CD4-positive, CD25-positive, alpha-beta regulatory T cell (primary cell): ENCODE data around the gene ETV6. TPM values are rescaled to one million over a fixed set of nuclear protein-coding genes. Genes with fewer than 3 reads are reported as not detected.

Experiments used
- ATAC-seq, 2 donors: fragments of 150-1000 bp; cut with Tn5 transposase; one replicate each; pipeline ENCODE4 v1.10.0; 2021; ENCODE audit warnings: low read depth in 2 of 2, moderate number of reproducible peaks in 2 of 2, moderate library complexity in 1 of 2
- DNase-seq, 3 donors: peaks; one replicate each; pipeline versions ENCODE4 v3.0.0 to v3.0.0-alpha.2; 2012 to 2022; ENCODE audit warnings: mixed read lengths in 1 of 3
- H3K27ac ChIP-seq: one replicate; pipeline ENCODE4 v1.7.0; 2013; ENCODE audit warnings: mild to moderate bottlenecking, low read length; ENCODE audit not compliant: insufficient read depth, poor library complexity, severe bottlenecking
- H3K27me3 ChIP-seq: one replicate; pipeline ENCODE4 v1.7.0; 2013; ENCODE audit warnings: low read length; ENCODE audit not compliant: control insufficient read depth, insufficient read depth
- H3K36me3 ChIP-seq: one replicate; pipeline ENCODE4 v1.7.0; 2013; ENCODE audit warnings: mild to moderate bottlenecking, low read length, moderate library complexity; ENCODE audit not compliant: control insufficient read depth, insufficient read depth
- H3K4me1 ChIP-seq: 2 replicates; pipeline ENCODE4 v1.7.0; 2013; ENCODE audit warnings: mild to moderate bottlenecking, low read length; ENCODE audit not compliant: insufficient read depth, control insufficient read depth, poor library complexity, severe bottlenecking
- H3K4me3 ChIP-seq: one replicate; pipeline ENCODE4 v1.7.0; 2013; ENCODE audit warnings: low read depth, mild to moderate bottlenecking, low read length, moderate library complexity
- H3K9me3 ChIP-seq, 2 experiments: 1 replicate in 1 of 2; 2 replicates in 1 of 2; pipeline ENCODE4 v1.7.0; 2013; ENCODE audit warnings: low read length in 2 of 2, mild to moderate bottlenecking in 1 of 2, moderate library complexity in 1 of 2; ENCODE audit not compliant: control insufficient read depth in 2 of 2
- H3K27ac Mint-ChIP-seq, 3 donors: one replicate each; pipeline ENCODE4 v1.8.0; 2020 to 2022; ENCODE audit warnings: mild to moderate bottlenecking in 3 of 3, mixed read lengths in 3 of 3, moderate library complexity in 2 of 3
- H3K27me3 Mint-ChIP-seq: one replicate; pipeline ENCODE4 v1.8.0; 2022; ENCODE audit warnings: mild to moderate bottlenecking, mixed read lengths
- H3K36me3 Mint-ChIP-seq: one replicate; pipeline ENCODE4 v1.8.0; 2020; ENCODE audit warnings: mixed read lengths
- H3K4me1 Mint-ChIP-seq, 4 donors: one replicate each; pipeline ENCODE4 v1.8.0; 2020 to 2022; ENCODE audit warnings: mixed read lengths in 4 of 4, mild to moderate bottlenecking in 1 of 4
- H3K4me3 Mint-ChIP-seq, 4 donors: one replicate each; pipeline ENCODE4 v1.8.0; 2020 to 2022; ENCODE audit warnings: mild to moderate bottlenecking in 4 of 4, mixed read lengths in 4 of 4, moderate library complexity in 3 of 4
- H3K9me3 Mint-ChIP-seq, 7 donors: one replicate each; pipeline ENCODE4 v1.8.0; 2020 to 2022; ENCODE audit warnings: mixed read lengths in 7 of 7, mild to moderate bottlenecking in 3 of 7, moderate library complexity in 2 of 7
- polyA plus RNA-seq, 4 donors: library from polyadenylated mRNA; unstranded; fragments of 300-500 nt; fragmentation: Illumina TruSeq; gene quantifications; one replicate each; pipeline ENCODE4 v1.2.3, GENCODE V29; 2021
- total RNA-seq: library from RNA; stranded (reverse); gene quantifications from one replicate; pipeline ENCODE4 v1.2.3, GENCODE V29; 2022

The ETV6 gene
- total and polyA plus RNA-seq, 5 donors from 2014 or later = 2.5 to 62.5 (median 4.1) TPM

- H3K27ac ChIP-seq = peak overlapping the region; percentile 78
- Mint-ChIP-seq H3K36me3 (peaks cover 3% of the 10 kb centered on the region), H3K4me3 (peak overlapping the region; percentile 88 to 98 (median 95)), H3K9me3 (peaks cover 0 to 4% (median 0%) of the 10 kb centered on the region in 7 donors), H3K27me3 (no peaks in the 10 kb centered on the region), H3K4me1 (peaks cover 19 to 42% (median 30%) of the 10 kb centered on the region in 4 donors), H3K27ac (peak overlapping the region; percentile 94 to 97 (median 94))
- H3K36me3 ChIP-seq = no peaks in the 10 kb centered on the region
- H3K4me1 ChIP-seq = peaks cover 39% of the 10 kb centered on the region
- peak overlapping the region; percentile 96 for H3K4me3 ChIP-seq
- peak; percentile 47 to 52 for ATAC-seq
- H3K9me3 ChIP-seq = no peaks in the 10 kb centered on the region
- no peaks in the 10 kb centered on the region for H3K27me3 ChIP-seq
- peak; percentile 60 to 81 (median 62) for DNase-seq
Measured at GRCh38 chr12:11648514-11649412, 711 bp upstream of the ETV6 start.

- DNase-seq = peak in 2 of 3 donors; percentile 19 to 38
- no peaks in the 10 kb centered on the region for H3K9me3 ChIP-seq
- no peaks in the 10 kb centered on the region for H3K36me3 ChIP-seq
- H3K27me3 ChIP-seq = no peaks in the 10 kb centered on the region
- Mint-ChIP-seq H3K27ac (peak overlapping the region; percentile 94 to 96 (median 96)), H3K4me3 (peak overlapping the region; percentile 88 to 98 (median 97)), H3K27me3 (no peaks in the 10 kb centered on the region), H3K4me1 (peaks cover 19 to 50% (median 40%) of the 10 kb centered on the region in 4 donors), H3K9me3 (peaks cover 0 to 4% (median 0%) of the 10 kb centered on the region in 7 donors), H3K36me3 (peaks cover 3% of the 10 kb centered on the region)
- H3K4me3 ChIP-seq = peak overlapping the region; percentile 89
- peaks cover 46% of the 10 kb centered on the region for H3K4me1 ChIP-seq
- H3K27ac ChIP-seq = peak overlapping the region; percentile 63
- ATAC-seq = no peak
Measured at GRCh38 chr12:11650286-11651281, 1.1 kb downstream of the ETV6 start.

GRCh38 chr12:11651381-11651780 is 1.9 kb downstream of the ETV6 start:
- H3K27ac ChIP-seq = no peak overlapping the region
- Mint-ChIP-seq H3K9me3 (peaks cover 0 to 4% (median 0%) of the 10 kb centered on the region in 7 donors), H3K4me3 (peak overlapping the region; percentile 88 to 98 (median 97)), H3K27me3 (no peaks in the 10 kb centered on the region), H3K4me1 (peaks cover 24 to 58% (median 45%) of the 10 kb centered on the region in 4 donors), H3K36me3 (peaks cover 3% of the 10 kb centered on the region), H3K27ac (peak overlapping the region; percentile 81 to 94 (median 87))
- no peak for ATAC-seq
- DNase-seq = no peak
- H3K9me3 ChIP-seq = no peaks in the 10 kb centered on the region
- H3K27me3 ChIP-seq = no peaks in the 10 kb centered on the region
- peak overlapping the region; percentile 89 for H3K4me3 ChIP-seq
- no peaks in the 10 kb centered on the region for H3K36me3 ChIP-seq
- H3K4me1 ChIP-seq = peaks cover 46% of the 10 kb centered on the region

- H3K36me3 Mint-ChIP-seq = peaks cover 3% of the 10 kb centered on the region
- no peaks in the 10 kb centered on the region for H3K36me3 ChIP-seq
- H3K4me1 Mint-ChIP-seq = peaks cover 28 to 62% (median 48%) of the 10 kb centered on the region in 4 donors
- peak overlapping the region; percentile 88 to 98 (median 97) for H3K4me3 Mint-ChIP-seq
- H3K27ac ChIP-seq = peak overlapping the region; percentile 5
- no peaks in the 10 kb centered on the region for H3K27me3 ChIP-seq
- no peaks in the 10 kb centered on the region for H3K9me3 ChIP-seq
- ATAC-seq (no peak), DNase-seq (no peak)
- no peaks in the 10 kb centered on the region for H3K27me3 Mint-ChIP-seq
- peaks cover 0 to 4% (median 0%) of the 10 kb centered on the region in 7 donors for H3K9me3 Mint-ChIP-seq
- H3K4me3 ChIP-seq = peak overlapping the region; percentile 89
- peaks cover 46% of the 10 kb centered on the region for H3K4me1 ChIP-seq
- H3K27ac Mint-ChIP-seq = peak overlapping the region; percentile 38 to 94 (median 81)
Measured at GRCh38 chr12:11651785-11652184, 2.3 kb downstream of the ETV6 start.

- Mint-ChIP-seq H3K9me3 (peaks cover 0 to 4% (median 0%) of the 10 kb centered on the region in 7 donors), H3K4me3 (peak overlapping the region; percentile 88 to 98 (median 97)), H3K27me3 (no peaks in the 10 kb centered on the region), H3K27ac (peak overlapping the region; percentile 38 to 94 (median 90)), H3K36me3 (peaks cover 3% of the 10 kb centered on the region), H3K4me1 (peaks cover 26 to 68% (median 53%) of the 10 kb centered on the region in 4 donors)
- Histone ChIP-seq H3K9me3 (no peaks in the 10 kb centered on the region), H3K27ac (peak overlapping the region; percentile 10), H3K4me1 (peaks cover 46% of the 10 kb centered on the region), H3K36me3 (no peaks in the 10 kb centered on the region), H3K4me3 (peak overlapping the region; percentile 89), H3K27me3 (no peaks in the 10 kb centered on the region)
- no peak for ATAC-seq
- no peak for DNase-seq
Measured at GRCh38 chr12:11652351-11653040, 3.0 kb downstream of the ETV6 start.

GRCh38 chr12:11653215-11653753 is 3.8 kb downstream of the ETV6 start:
- DNase-seq (peak in 1 of 3 donors; percentile 35), ATAC-seq (no peak)
- H3K4me1 ChIP-seq = peaks cover 46% of the 10 kb centered on the region
- peak overlapping the region; percentile 89 for H3K4me3 ChIP-seq
- no peaks in the 10 kb centered on the region for H3K9me3 ChIP-seq
- H3K4me1 Mint-ChIP-seq = peaks cover 26 to 68% (median 56%) of the 10 kb centered on the region in 4 donors
- H3K9me3 Mint-ChIP-seq = peaks cover 0 to 4% (median 0%) of the 10 kb centered on the region in 7 donors
- no peaks in the 10 kb centered on the region for H3K27me3 ChIP-seq
- H3K4me3 Mint-ChIP-seq = peak overlapping the region; percentile 88 to 98 (median 97)
- no peaks in the 10 kb centered on the region for H3K36me3 ChIP-seq
- H3K36me3 Mint-ChIP-seq = peaks cover 3% of the 10 kb centered on the region
- H3K27ac Mint-ChIP-seq = peak overlapping the region; percentile 21 to 94 (median 90)
- peak overlapping the region; percentile 10 for H3K27ac ChIP-seq
- no peaks in the 10 kb centered on the region for H3K27me3 Mint-ChIP-seq
